Endometrial microvascular endothelial cells (primary cell): ENCODE data around the gene FAIM. TPM values are rescaled to one million over a fixed set of nuclear protein-coding genes. Genes with fewer than 3 reads are reported as not detected.
"Not testable (repeated sequence)": the region's sequence is repeated elsewhere in the genome, so short reads cannot be mapped to it uniquely, and the experiment has no call there.

Experiments
- in situ Hi-C: cut with HindIII; loops from 2 replicates; pipeline ENCODE4 v1.10.0; 2017; ENCODE audit warnings: low sequenced_read_pairs, low pct_unique_long_range_greater_than_20kb; ENCODE audit errors: inconsistent ontology term
- total RNA-seq: library from RNA; depleted of rRNA; stranded (reverse); fragments of >200 nt; gene quantifications from one replicate; pipeline ENCODE4 v1.2.3, GENCODE V29; 2015; ENCODE audit errors: inconsistent ontology term

Gene FAIM
- total RNA-seq, 1 donor from 2014 or later, result 12.5 TPM

DNA sequence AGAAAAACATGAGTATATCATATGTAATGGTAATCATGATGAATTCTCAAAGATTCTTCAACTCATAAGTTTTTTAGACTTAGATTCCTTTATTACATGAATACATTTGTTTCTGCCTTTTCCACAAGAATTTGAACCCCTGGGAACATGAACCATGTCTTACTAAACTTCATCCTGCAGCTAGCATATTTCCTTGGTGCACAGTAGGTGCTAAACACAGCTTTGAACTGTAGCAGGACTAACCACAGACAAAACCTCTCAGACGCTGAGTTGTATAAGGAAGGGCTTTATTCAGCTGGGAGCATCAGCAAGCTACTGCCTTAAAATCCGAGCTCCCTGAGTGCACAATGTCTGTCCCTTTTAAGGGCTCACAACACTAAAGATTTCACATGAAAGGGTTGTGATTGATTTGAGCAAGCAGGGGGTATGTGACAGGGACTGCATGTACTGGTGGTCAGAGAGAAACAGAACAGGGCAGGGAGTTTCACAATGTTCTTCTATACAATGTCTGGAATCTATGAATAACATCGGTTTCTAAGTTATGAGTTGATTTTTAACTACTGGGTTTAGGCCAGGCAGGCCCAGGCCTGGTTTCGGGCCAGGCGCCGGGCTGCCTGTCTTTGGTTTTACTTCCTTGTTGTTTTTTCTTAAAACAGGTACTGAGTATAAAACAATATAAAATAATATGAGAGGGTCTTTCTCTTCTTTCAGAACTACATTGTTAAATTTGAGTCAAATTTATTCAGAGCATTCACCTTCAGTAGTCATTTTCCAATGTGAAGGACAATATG lies 11.2 kb upstream of the FAIM start:
- in situ Hi-C loops, result loop anchor here (25.0 kb wide), 1 partner anchor 315 kb away; no protein-coding TSS in a partner anchor

DNA sequence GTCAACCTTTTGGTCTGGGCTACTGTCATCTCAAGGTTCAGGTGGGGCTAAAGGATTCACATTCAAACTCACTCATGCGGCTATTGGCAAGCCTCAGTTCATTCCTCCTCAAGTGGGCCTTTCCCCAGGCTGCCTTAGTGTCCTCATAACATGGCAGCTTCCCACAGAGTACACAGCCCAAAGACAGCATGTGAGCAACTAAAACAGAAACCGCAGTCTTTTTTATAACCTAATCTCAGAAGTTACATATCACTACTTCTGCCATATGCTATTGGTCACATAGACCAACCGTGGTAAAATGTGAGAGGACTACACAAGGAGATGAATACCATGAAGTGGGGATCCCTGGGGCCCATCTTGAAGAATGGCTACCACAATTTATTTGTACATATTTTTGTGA lies 10.0 kb upstream of the FAIM start:
- in situ Hi-C loops, result loop anchor here (25.0 kb wide), 1 partner anchor 314 kb away; no protein-coding TSS in a partner anchor

- in situ Hi-C loops, result no loop called here
Observed at GRCh38 chr3:138600100-138600745, 8.3 kb upstream of the FAIM start.

DNA sequence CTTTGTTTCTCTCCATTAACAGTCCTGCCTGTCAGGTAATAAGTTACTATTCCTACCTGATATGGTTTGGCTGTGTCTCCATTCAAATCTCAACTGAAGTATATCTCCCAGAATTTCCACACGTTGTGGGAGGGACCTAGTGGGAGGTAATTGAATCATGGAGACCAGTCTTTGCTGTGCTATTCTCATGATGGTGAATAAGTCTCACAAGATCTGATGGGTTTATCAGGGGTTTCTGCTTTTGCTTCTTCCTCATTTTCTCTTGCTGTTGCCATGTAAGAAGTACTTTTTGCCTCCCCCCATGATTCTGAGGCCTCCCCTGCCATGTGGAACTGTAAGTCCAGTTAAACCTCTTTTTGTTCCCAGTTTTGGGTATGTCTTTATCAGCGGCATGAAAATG lies 6.9 kb upstream of the FAIM start:
- in situ Hi-C loops, result not testable (repeated sequence)

GRCh38 chr3:138604106-138604595 lies 4.4 kb upstream of the FAIM start:
- in situ Hi-C loops, result not testable (repeated sequence)

GRCh38 chr3:138609898-138610266 lies 1.3 kb downstream of the FAIM start:
- in situ Hi-C loops, result no loop called here

DNA sequence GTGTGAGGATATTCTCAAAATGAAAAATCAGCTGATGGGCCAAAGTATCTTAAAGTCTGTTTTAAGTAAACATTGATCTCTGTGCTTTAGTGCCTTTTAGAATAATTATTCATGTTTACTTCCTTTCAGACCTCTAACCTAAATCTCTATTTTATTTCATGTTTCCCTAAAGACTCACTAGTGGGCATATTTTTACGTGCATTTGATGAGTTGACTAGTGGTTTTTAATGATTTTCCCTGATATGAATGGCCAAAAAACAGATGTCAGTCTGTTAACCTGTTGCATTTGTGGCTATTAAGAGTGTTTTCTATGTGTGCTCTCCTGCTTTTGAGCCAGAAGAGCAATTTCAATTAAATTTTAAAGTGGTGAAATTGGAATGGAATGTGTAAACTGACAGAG lies 6.9 kb downstream of the FAIM start:
- in situ Hi-C loops, result no loop called here

GRCh38 chr3:138620431-138620830 lies 11.9 kb downstream of the FAIM start:
- in situ Hi-C loops, result no loop called here

DNA sequence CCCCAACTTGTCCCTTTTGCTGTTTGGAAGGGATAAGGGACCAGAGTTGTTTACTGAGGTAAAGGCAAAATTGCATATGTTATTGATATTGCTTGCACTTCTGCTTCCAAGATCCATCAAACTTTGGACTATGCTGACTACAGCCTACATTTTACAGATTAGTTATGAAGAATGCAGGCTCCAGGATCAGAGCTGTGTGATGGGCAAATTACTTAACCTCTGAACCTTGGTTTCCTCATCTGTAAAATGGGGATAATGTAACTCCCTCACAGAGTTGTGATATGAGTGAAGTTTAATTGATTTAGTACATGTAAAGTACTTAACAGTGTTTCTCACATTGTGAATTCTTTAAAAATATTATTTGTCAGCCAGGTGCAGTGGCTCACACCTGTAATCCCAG lies 15.9 kb downstream of the FAIM start:
- in situ Hi-C loops, result no loop called here

- in situ Hi-C loops, result no loop called here
Observed at GRCh38 chr3:138625707-138626365, 17.3 kb downstream of the FAIM start.

DNA sequence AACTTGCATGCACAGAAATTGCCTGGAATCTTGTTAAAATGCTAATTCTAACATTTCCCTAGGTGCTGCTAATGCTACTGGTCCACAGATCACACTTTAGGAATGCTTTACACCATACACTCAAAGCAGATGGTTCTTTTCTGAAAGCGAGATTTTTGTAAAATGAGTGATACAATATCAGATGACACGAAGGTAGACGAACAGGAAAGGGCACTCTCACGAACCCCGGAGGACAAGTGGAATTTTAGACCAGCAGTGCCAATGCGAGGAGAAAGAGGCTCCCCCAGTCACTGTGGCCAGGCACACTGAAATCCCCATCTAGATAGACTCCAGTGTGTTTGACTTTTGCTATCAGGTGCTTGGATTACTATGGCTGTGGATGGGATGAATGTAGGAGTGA lies 21.0 kb downstream of the FAIM start:
- in situ Hi-C loops, result no loop called here

- in situ Hi-C loops, result no loop called here
Observed at GRCh38 chr3:138638641-138639040, 30.1 kb downstream of the FAIM start.

GRCh38 chr3:138640537-138640936 lies 32.0 kb downstream of the FAIM start:
- in situ Hi-C loops, result no loop called here

GRCh38 chr3:138642226-138642926 lies 33.8 kb downstream of the FAIM start:
- in situ Hi-C loops, result no loop called here

DNA sequence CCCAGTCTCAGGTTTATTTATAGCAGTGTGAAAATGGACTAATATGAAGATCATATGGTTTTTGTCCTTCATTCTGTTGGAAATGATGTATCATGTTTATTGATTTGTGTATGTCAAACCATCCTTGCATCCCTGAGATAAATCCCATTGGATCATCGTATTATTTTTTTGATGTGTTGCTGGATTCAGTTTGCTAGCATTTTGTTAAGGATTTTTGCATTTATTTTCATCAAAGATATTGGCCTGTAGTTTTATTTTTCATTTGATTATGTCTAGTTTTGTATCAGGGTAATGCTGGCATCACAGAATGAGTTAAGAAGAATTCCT lies 34.3 kb downstream of the FAIM start:
- in situ Hi-C loops, result no loop called here

GRCh38 chr3:138646008-138646407 lies 37.4 kb downstream of the FAIM start:
- in situ Hi-C loops, result no loop called here

DNA sequence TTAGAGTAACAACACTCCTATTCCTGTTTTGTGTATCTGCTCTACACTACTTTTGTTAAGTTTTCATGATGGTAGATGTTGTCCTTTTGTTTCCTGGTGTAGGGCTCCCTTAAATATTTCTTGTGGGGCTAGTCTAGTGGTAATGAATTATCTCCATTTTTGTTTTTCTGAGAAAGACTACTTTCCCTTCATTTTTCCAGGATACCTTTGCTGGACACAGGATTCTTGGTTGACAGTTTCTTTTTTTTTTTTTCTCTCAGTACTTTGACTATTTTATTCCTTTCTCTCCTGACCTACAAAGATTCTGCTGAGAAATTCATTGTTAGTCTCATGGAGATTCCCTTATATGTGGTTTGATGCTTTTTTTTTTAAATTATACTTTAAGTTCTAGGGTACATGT lies 37.9 kb downstream of the FAIM start:
- in situ Hi-C loops, result no loop called here

- in situ Hi-C loops, result no loop called here
Observed at GRCh38 chr3:138649134-138649533, 40.6 kb downstream of the FAIM start.

DNA sequence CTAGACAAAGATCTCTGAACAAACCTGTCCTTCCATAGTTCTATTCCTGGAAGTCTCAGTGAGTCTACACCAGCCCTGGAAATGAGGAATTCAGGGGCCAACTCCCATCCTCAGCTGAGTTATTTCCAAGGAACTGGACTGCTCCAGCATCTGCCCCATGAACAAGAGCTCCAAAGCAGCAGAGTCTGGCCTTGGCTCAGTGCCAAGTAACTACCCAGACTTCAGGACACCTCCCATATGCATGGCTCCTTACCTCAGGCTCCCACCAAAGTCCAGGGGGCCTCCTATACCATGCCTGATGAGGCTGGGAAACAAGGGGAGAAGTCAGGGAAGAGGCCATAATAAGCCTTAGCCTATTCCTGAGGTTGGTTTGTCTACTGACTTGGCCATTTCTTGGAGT lies 45.0 kb downstream of the FAIM start:
- in situ Hi-C loops, result no loop called here
